Erythroblast (primary cell): ENCODE data around the gene RASSF1.

Source experiments
- GATA1 ChIP-seq: IDR thresholded peaks from 2 replicates; pipeline ENCODE4 v1.6.1; 2011; ENCODE audit warnings: low read depth, mild to moderate bottlenecking, control low read depth, low read length, moderate library complexity
- POLR2A ChIP-seq: IDR thresholded peaks from 2 replicates; pipeline ENCODE4 v1.6.1; 2011; ENCODE audit warnings: mild to moderate bottlenecking, low read length

DNA sequence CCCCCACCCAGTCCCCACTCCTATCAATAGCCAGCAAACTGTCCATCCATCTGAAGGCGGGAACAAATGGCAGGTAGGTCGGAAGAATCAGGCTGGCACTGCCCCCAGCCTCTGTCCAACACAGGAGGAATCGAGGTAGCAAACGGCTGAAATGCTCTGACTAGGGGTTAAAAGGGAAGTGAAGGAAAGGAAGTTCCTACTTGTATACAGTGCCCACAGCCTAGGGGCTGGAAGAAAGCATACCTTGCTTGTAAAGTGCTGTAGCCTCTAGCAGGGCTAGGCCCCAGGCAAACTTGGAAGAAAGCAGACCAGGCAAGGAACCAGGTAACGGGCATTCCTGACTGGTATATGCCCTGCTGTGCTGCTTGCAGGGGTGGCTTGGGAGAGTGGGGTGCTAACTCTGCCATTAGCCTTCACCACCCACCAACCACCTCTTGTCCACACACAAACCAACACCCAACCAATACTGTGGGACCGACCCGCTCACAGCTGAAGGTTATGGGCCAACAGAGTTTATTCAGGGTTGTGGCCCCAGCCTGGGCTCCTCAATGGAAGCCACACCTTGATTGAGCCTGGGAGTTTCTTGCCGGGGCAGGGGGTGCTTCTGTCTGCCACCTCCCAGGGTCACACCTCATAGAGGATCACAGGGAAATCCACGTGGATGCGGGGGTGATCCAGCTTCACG is 15.0 kb downstream of the RASSF1 start:
- no peak for TF ChIP-seq POLR2A
- TF ChIP-seq GATA1 = no peak
